Measurements from ENCODE around the gene IPPK.

Gene IPPK

GRCh38 chr9:92665836-92666235 is 4.1 kb downstream of the IPPK start:
- in situ Hi-C loops (cut with HindIII; ENCODE audit: low sequenced_read_pairs), result no loop called here
- no peak overlapping the region for H3K4me3 ChIP-seq (ENCODE audit: low read depth, low read length)
- no peak for DNase-seq (ENCODE audit: low read depth)
- TF ChIP-seq, protein P1, sequence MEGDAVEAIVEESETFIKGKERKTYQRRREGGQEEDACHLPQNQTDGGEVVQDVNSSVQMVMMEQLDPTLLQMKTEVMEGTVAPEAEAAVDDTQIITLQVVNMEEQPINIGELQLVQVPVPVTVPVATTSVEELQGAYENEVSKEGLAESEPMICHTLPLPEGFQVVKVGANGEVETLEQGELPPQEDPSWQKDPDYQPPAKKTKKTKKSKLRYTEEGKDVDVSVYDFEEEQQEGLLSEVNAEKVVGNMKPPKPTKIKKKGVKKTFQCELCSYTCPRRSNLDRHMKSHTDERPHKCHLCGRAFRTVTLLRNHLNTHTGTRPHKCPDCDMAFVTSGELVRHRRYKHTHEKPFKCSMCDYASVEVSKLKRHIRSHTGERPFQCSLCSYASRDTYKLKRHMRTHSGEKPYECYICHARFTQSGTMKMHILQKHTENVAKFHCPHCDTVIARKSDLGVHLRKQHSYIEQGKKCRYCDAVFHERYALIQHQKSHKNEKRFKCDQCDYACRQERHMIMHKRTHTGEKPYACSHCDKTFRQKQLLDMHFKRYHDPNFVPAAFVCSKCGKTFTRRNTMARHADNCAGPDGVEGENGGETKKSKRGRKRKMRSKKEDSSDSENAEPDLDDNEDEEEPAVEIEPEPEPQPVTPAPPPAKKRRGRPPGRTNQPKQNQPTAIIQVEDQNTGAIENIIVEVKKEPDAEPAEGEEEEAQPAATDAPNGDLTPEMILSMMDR (IDR thresholded peaks at IDR 0.05; ENCODE audit: low read depth, low read length, missing control alignments), result no peak

GRCh38 chr9:92664394-92665152 is 5.4 kb downstream of the IPPK start:
- TF ChIP-seq, protein P1 (IDR thresholded peaks at IDR 0.05; ENCODE audit: low read depth, low read length, missing control alignments), result no peak
- in situ Hi-C loops (cut with HindIII; ENCODE audit: low sequenced_read_pairs), result no loop called here
- no peak overlapping the region for H3K4me3 ChIP-seq (ENCODE audit: low read depth, low read length)
- no peak for DNase-seq (ENCODE audit: low read depth)

GRCh38 chr9:92663951-92664350 is 6.0 kb downstream of the IPPK start:
- H3K4me3 ChIP-seq (ENCODE audit: low read depth, low read length), result no peak overlapping the region
- TF ChIP-seq, protein P1 (IDR thresholded peaks at IDR 0.05; ENCODE audit: low read depth, low read length, missing control alignments), result no peak
- in situ Hi-C loops (cut with HindIII; ENCODE audit: low sequenced_read_pairs), result no loop called here
- no peak for DNase-seq (ENCODE audit: low read depth)

DNA sequence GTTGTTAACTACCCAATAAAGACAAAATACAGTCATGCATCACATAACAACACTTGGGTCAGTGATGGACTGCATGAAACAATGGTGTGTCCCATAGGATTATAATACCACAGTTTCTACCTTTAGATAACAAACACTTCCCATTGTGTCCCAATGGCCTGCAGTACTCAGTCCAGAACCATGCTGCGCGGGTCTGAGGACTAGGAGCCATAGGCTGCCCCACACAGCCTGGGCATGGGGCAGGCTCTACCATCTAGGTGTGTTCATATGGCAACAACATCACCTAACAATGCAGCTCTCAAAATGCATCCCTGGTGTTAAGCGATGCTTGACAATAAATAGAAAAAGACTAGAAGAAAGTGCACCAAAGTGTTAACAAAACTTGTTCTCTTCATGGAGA is 6.8 kb downstream of the IPPK start:
- TF ChIP-seq, protein P1 (IDR thresholded peaks at IDR 0.05; ENCODE audit: low read depth, low read length, missing control alignments), result no peak
- in situ Hi-C loops (cut with HindIII; ENCODE audit: low sequenced_read_pairs), result no loop called here
- H3K4me3 ChIP-seq (ENCODE audit: low read depth, low read length), result no peak overlapping the region
- DNase-seq (ENCODE audit: low read depth), result no peak

GRCh38 chr9:92661743-92662142 is 8.2 kb downstream of the IPPK start:
- H3K4me3 ChIP-seq (ENCODE audit: low read depth, low read length), result no peak overlapping the region
- no peak for DNase-seq (ENCODE audit: low read depth)
- TF ChIP-seq, protein P1 (IDR thresholded peaks at IDR 0.05; ENCODE audit: low read depth, low read length, missing control alignments), result no peak
- in situ Hi-C loops (cut with HindIII; ENCODE audit: low sequenced_read_pairs), result no loop called here

- in situ Hi-C loops (cut with HindIII; ENCODE audit: low sequenced_read_pairs), result no loop called here
- no peak for DNase-seq (ENCODE audit: low read depth)
- H3K4me3 ChIP-seq (ENCODE audit: low read depth, low read length), result no peak overlapping the region
- TF ChIP-seq, protein P1 (IDR thresholded peaks at IDR 0.05; ENCODE audit: low read depth, low read length, missing control alignments), result no peak
Measured at GRCh38 chr9:92661127-92661526, 8.8 kb downstream of the IPPK start.

Measured in astrocyte of the cerebellum (primary cell).